HG03066 (cell line): ENCODE data around the gene CDH23.

Experiments used
- ATAC-seq: cut with Tn5 transposase; IDR thresholded peaks from one replicate; pipeline ENCODE4 v1.9.1; 2021; ENCODE audit warnings: low read depth; ENCODE audit not compliant: unreplicated experiment

The CDH23 gene

GRCh38 chr10:71632200-71632820 lies 235.6 kb downstream of the CDH23 start:
- ATAC-seq = no peak

- ATAC-seq = no peak
Observed at GRCh38 chr10:71632896-71633600, 236.3 kb downstream of the CDH23 start.

GRCh38 chr10:71633920-71634319 lies 237.2 kb downstream of the CDH23 start:
- no peak for ATAC-seq

GRCh38 chr10:71634531-71635164 lies 237.9 kb downstream of the CDH23 start:
- ATAC-seq = no peak

GRCh38 chr10:71635251-71635866 lies 238.6 kb downstream of the CDH23 start:
- no peak for ATAC-seq

GRCh38 chr10:71635867-71636266 lies 239.1 kb downstream of the CDH23 start:
- ATAC-seq = no peak

- no peak for ATAC-seq
Observed at GRCh38 chr10:71636588-71636987, 239.9 kb downstream of the CDH23 start.

- ATAC-seq = no peak
Observed at GRCh38 chr10:71637305-71637704, 240.6 kb downstream of the CDH23 start.

GRCh38 chr10:71638064-71638821 lies 241.5 kb downstream of the CDH23 start:
- no peak for ATAC-seq

GRCh38 chr10:71638822-71639719 lies 242.4 kb downstream of the CDH23 start:
- no peak for ATAC-seq

- no peak for ATAC-seq
Observed at GRCh38 chr10:71640607-71641006, 243.9 kb downstream of the CDH23 start.

- no peak for ATAC-seq
Observed at GRCh38 chr10:71641449-71641848, 244.7 kb downstream of the CDH23 start.

- ATAC-seq = no peak
Observed at GRCh38 chr10:71641986-71642385, 245.3 kb downstream of the CDH23 start.

GRCh38 chr10:71643904-71644303 lies 247.2 kb downstream of the CDH23 start:
- no peak for ATAC-seq

GRCh38 chr10:71644307-71645180 lies 247.8 kb downstream of the CDH23 start:
- no peak for ATAC-seq

GRCh38 chr10:71645185-71645584 lies 248.5 kb downstream of the CDH23 start:
- ATAC-seq = no peak

GRCh38 chr10:71646037-71646436 lies 249.3 kb downstream of the CDH23 start:
- ATAC-seq = no peak

GRCh38 chr10:71646592-71647292 lies 250.0 kb downstream of the CDH23 start:
- ATAC-seq = no peak
